HG02973 (cell line): ENCODE data around the gene VCX3A.
"Not testable (repeated sequence)": the region's sequence is repeated elsewhere in the genome, so short reads cannot be mapped to it uniquely, and the experiment has no call there.

Experiments
- ATAC-seq: cut with Tn5 transposase; IDR thresholded peaks from one replicate; pipeline ENCODE4 v1.9.1; 2021; ENCODE audit warnings: moderate library complexity; ENCODE audit not compliant: unreplicated experiment

The VCX3A gene

GRCh38 chrX:6535018-6535417 lies at the start of gene VCX3A:
VCX3A (minus strand) TSS chrX:6535118; CDS start chrX:6534497, 621 bp downstream.
- ATAC-seq: not testable (repeated sequence)

GRCh38 chrX:6574762-6575161 lies 39.8 kb upstream of the VCX3A start:
- ATAC-seq: no peak

GRCh38 chrX:6568031-6568430 lies 33.1 kb upstream of the VCX3A start:
- no peak for ATAC-seq

DNA sequence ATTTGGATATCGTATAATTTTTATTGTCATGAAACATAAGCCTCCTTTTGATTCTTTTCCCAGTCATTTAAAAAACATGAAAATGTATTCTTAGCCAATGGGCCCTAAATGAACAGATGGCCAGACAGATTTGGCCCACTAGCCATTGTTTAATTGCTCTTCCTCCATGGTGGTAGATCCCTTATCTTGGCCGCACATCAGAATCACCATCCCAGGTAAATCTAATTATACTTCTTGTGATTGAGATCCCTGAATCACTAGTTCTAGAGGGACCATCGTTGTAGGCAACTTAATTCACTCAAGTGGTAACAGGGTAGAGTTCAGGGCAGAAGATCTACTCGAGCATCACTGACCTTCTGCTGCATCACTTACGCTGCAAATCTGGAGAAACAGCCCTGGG lies 24.1 kb upstream of the VCX3A start:
- ATAC-seq: no peak

GRCh38 chrX:6557690-6558089 lies 22.8 kb upstream of the VCX3A start:
- no peak for ATAC-seq

GRCh38 chrX:6550999-6551398 lies 16.1 kb upstream of the VCX3A start:
- ATAC-seq: no peak

- ATAC-seq: no peak
These were observed 10.8 kb upstream of the VCX3A start for GRCh38 chrX:6545712-6546111.

DNA sequence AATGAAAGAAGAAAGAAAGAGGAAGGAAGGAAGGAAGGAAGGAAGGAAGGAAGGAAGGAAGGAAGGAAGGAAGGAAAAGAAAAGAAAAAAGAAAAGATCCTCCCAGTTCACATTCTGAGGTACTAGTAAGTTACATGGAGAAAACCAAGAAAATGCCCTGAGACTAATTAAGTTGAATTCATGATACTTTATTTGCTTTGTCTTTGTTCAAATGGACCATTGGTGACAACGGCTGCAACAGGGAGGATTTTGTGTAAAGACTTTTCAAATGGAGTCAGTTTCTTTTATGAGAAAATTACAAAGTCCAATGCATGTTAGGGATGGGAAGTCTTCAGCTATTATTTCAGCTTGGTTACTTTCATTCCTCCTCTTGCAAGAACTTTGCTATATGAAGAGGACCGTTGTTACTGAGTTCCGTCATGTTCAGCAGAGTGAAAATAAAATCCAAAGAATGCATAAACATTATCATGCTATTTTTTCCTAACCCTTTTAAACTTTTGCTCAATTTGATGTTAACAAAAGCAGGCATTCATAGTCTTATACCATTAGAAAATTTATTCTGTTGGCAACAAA lies 8.3 kb downstream of the VCX3A start:
- no peak for ATAC-seq

DNA sequence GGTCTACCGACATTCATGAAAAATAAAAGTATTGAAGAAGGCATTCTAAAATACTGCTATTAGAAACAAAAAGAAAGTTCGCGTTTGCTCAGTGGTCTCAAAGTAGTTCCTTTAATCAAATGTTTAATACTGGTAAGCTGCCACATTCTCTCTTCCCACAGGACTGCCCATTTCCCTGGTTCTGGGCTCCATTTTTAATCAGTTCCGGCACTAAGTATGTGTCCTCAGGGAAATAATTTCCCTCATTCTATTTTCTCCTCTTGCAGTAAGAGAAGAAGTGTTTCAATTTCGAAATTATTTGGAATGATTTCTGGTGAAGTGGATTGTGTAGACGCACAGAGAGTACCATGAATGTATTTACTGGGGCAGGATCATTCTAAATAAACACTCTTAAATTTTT lies 17.5 kb downstream of the VCX3A start:
- ATAC-seq: no peak

- no peak for ATAC-seq
These were observed 28.5 kb downstream of the VCX3A start for GRCh38 chrX:6506444-6506843.

- no peak for ATAC-seq
These were observed 29.0 kb downstream of the VCX3A start for GRCh38 chrX:6505960-6506359.

- no peak for ATAC-seq
These were observed 34.2 kb downstream of the VCX3A start for GRCh38 chrX:6500719-6501118.

DNA sequence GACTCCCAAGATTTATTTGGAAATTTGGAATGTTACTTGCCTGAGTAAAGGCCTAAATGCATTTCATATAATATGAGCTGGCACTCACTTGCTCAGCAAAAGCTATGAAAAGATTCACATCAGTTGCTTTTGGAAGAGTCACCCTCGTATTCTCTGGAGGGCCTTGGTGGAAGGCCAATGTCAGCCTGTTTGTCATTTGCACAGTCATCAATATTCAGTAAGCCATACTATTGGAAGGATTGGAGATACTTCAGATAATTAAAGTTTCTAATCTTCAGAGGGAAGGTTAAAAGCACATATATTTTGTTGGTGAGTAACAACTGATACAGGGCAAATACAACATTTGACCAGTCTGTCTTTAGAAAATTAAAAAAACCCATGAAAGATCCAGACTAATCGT lies 36.6 kb downstream of the VCX3A start:
- no peak for ATAC-seq
